Measurements from ENCODE around the gene DUSP16.

GRCh38 chr12:12551115-12551514, 11.5 kb downstream of the DUSP16 start:
- TF ChIP-seq POLR2A (IDR thresholded peaks at IDR 0.05), result no peak
- TF ChIP-seq, protein P1, sequence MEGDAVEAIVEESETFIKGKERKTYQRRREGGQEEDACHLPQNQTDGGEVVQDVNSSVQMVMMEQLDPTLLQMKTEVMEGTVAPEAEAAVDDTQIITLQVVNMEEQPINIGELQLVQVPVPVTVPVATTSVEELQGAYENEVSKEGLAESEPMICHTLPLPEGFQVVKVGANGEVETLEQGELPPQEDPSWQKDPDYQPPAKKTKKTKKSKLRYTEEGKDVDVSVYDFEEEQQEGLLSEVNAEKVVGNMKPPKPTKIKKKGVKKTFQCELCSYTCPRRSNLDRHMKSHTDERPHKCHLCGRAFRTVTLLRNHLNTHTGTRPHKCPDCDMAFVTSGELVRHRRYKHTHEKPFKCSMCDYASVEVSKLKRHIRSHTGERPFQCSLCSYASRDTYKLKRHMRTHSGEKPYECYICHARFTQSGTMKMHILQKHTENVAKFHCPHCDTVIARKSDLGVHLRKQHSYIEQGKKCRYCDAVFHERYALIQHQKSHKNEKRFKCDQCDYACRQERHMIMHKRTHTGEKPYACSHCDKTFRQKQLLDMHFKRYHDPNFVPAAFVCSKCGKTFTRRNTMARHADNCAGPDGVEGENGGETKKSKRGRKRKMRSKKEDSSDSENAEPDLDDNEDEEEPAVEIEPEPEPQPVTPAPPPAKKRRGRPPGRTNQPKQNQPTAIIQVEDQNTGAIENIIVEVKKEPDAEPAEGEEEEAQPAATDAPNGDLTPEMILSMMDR (IDR thresholded peaks at IDR 0.05), result no peak

All from lower leg skin (tissue), 3 donors.